Fibroblast of the conjunctiva (primary cell): ENCODE measurements around the gene SEPTIN10.
"Not testable (repeated sequence)": the region's sequence is repeated elsewhere in the genome, so short reads cannot be mapped to it uniquely, and the experiment has no call there.

Experiments used
- DNase-seq: peaks from one replicate; pipeline ENCODE4 v3.0.0-alpha.2; 2010; ENCODE audit warnings: low read depth

The SEPTIN10 gene

DNA sequence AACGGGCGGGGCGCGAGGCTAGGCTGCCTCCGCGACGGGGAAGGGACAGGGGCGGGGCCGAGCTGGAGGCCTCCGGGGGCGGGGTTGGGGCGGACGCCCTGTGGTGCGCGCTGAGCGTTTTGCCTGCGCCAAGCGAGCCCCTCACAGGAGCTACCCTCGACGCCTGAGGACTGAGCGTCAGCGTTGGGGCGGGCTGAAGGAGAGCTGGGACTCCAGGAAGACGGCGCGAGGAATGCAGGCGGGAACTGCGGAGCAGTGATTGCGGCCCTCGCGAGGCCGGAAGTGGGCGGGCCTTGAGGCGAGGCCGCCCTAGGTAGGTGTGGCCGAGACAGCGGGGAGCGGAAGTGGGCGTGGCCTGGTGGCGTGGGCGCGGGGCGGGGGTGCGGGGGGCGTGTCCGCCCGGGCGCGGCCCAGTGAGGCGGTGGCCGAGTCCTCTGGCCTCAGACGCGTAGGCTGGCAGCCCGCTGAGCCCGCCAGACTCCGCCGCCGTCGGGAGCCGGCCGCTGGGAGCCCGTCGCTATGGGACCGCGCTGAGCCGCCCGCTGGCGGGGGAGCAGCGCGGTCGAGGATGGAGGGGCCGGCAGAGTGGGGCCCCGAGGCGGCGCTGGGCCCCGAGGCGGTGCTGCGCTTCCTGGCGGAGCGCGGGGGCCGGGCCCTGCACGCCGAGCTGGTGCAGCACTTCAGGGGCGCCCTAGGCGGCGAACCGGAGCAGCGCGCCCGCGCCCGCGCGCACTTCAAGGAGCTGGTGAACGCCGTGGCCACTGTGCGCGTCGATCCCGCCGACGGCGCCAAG, at the start of gene SEPTIN10, which contains the start of gene SOWAHC:
Gene SEPTIN10, minus strand, starts transcription at position 45 of the 793 bp plus-strand sequence. CDS start 139 bp downstream, outside the sequence.
Gene SOWAHC, plus strand, starts transcription at position 443 of the 793 bp plus-strand sequence. Its CDS starts 126 bp downstream, at position 569.
- DNase-seq: peak; percentile 100

DNA sequence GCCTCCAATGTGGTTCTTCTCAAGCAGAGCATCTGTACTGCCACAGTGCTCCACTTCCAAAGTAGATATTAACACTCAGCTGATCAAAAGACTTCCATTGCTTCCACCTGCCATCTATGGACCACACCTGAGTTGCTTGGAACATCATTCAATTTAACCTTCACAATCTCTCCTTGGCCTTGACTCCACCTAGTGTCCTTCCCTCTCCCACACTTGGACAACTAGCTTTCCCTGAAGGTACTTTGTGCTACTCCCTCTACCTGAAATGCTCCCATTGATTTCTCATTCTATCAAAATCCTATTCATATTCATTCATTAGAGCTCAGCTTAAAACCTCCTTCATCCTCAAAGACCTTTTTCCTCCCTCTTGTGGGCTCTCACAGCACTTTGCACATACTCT, 49.1 kb upstream of the SEPTIN10 start:
- DNase-seq: no peak

DNA sequence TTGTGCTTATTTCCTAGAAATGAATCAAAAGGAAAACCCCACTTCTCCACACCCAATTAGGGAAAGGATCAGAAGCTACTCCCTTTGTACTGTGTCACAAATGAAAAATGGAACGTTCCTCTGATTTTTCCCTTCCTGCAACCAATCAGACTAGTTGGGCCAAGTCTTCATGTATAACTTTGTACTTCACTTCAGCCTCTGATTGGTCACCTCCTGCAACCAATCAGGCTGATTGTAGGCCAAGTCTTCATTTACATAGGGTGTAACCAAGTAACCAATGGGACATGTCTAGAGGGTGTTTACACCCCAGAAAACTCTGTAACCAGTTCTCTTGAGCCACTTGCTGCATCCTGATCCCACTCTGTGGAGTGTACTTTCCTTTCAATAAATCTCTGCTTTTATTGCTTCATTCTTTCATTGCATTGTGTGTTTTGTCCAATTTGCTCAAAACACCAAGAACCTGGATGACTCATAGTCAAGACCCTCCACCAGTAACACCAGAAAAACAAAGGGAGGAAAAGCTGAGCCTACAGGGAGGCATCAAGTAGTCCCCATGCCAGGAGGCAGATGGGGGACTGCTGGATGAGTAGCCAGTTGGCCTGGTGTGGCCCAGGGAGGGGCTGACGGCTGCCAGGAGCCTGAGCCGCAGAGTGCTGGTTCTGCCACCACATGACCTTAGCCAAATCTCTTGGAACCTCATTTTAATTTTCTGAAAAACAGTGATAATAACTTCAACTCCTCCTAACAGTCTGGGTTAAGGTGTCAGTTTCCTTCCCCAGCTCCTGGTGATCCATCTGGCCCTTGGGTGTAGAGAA, 46.5 kb upstream of the SEPTIN10 start:
- DNase-seq: no peak

DNA sequence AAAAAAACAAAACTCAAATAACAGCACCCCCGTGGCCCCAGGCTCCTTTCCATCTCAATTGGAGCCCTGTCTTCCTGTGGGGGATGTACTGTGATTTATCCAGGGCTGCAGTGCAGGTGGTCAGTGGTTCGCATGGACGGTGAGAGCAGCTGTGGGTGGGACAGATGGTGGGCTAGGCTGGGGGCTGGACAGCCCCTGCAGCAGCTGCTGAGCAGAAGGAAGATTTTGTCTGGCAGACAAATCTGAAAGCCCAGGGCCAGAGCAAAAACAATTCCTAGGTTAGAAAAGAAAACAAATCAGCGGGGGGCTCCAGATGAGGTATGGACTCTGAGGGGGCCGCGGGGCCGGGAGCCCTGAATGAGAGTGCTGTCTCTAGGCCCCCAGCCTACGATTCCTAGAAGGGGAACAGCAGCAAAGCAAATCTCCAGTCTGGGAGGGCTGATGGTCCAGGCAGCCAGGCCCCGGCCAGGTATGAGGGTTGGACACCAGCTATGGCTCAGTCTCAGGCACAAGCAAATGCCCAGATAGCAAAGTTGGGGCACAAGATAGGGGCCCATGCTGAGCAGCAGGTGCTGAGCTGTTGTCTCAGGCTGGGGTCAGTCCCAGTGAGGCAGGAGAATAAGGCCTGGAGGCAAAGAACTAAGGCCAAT, 45.8 kb upstream of the SEPTIN10 start:
- DNase-seq: no peak

DNA sequence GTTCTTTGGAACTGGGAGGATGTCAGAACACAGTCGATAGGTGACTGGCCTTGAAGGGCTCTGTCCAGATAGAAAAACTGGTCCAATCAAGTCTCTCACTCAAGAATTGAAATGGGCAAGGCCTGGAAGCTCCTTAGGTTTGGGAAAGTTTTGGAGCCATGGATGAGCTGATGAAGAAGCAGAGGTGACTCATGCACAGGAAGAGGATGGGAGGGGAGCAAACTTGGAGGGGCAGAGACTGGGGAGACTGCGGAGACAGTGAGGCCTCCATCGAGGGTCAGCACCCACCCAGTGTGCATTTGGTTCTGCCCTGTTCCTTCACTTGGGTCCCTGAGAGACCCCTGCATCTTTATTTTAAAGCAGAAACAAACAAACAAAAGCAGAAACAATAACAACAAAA, 41.5 kb upstream of the SEPTIN10 start:
- DNase-seq: no peak

DNA sequence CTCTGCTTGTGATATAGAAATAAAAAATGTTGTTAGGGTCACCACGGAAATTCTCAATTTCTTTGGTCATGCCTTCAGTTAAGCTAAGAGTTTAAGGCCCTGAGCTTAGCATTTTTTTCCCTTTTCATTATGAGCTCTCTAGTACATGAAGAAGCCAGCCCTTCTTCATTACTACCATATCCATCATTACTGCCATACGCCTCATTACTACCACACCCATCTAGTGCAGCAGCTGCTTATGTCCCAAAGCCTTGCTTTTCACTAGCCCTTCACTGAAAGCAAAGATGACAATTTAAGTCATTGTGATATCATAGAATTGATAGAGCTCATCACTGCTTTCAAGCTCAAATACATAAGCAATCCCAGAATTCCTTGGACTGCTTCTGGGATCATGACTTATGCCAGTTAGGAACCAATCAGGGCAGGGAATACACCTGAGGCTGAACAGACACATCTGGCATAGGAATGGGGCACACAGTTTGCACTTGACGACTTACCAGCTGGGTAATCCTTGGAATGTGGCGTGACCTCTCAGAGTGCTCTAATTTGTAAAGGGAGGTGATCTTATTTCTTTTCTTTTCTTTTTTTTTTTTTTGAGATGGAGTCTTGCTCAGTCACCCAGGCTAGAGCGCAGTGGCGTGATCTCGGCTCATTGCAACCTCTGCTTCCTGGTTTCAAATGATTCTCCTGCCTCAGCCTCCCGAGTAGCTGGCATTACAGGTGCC, 40.7 kb upstream of the SEPTIN10 start:
- DNase-seq: no peak

DNA sequence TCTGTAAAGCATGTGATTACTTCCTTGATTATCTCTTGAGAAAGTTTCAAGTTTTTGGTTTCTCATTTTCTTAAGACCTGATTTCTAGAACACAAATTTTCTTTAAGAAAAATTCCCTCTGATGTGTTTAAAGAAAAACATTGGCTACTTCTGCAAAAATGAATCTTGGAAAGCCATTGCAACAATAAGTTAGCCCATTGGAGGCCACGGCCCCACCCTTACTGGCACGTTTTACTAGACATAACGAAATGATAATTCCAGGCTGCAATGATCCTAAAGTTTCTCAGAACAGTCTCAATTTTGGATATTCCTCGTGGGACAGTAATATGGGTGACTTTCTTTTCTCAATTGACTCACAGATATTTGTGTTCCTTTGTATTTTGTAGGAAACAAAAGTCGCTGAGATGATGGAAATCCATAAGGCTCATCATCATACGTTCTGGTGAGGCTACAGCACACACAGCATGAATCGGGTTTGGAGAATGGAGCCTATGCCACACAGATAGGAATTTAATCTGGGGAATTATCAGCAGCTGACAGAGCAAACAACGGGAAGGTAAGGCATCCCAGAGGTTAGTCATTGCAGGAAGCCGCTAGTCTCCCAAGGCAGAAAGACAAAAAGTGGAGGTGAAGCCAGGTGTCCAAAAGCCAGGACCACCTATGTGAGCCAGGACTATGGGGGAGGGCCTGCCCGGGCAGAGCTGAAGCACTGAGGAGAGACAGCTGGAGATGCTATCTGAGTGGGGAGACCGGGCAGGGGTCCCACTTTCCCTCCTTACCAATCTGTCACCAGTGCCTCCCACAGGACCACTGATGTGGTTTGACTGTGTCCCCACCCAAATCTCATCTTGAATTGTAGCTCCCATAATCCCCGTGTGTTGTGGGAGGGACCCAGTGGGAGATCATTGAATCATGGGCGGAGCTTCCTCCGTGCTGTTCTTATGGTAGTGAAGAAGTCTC, 36.2 kb upstream of the SEPTIN10 start:
- DNase-seq: no peak

DNA sequence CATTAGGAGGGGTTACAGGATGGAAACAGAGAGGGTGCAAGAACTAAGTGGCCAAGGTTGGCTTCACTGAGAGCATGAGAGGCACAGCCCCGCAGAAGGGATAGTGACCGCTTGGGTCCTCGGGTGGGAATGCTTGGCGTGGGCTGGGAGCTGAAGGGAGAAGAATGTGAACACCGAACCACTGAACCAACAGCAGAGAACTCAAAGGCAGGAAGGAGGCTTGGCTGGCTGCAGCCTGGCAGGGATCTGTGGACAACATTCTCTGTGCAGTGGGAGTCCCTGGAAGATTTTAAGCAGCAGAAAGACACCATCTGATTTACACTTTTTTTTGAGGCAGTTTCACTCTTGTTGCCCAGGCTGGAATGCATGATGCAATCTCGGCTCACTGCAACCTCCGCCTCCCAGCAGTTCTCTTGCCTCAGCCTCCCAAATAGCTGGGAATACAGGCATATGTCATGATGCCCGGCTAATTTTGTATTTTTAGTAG, 34.3 kb upstream of the SEPTIN10 start:
- DNase-seq: peak; percentile 29

DNA sequence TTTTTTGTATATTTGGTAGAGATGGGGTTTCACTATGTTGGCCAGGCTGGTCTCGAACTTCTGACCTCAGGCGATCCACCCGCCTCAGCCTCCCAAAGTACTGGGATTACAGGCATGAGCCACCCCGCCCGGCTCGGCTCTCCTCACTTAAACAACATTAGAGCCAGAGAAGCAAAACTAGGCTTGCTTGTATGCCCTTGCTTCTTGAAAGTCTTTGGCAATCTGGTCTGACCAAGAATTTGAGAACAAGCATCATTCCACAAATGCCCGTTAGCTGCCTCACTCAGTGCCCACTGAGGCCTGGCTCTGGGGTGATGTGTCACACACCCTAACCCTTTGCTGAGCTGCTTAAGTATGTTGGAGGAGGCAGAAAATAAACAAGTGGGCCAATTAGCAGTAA, 33.9 kb upstream of the SEPTIN10 start:
- DNase-seq: no peak

DNA sequence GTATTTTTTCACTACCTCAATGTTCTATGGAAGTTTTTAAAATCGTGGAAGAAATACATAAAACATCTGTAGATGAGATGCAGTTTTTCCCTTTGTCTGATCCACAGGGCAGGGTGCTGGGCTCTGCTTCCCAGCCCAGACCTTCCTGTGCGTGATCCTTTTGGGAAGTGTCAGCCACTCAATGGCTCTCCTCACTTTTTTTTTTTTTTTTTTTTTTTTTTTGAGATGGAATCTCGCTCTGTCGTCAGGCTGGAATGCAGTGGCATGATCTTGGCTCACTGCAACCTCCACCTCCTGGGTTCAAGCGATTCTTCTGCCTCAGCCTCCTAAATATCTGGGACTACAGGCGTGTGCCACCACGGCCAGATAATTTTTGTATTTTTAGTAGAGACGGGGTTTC, 33.2 kb upstream of the SEPTIN10 start:
- no peak for DNase-seq

DNA sequence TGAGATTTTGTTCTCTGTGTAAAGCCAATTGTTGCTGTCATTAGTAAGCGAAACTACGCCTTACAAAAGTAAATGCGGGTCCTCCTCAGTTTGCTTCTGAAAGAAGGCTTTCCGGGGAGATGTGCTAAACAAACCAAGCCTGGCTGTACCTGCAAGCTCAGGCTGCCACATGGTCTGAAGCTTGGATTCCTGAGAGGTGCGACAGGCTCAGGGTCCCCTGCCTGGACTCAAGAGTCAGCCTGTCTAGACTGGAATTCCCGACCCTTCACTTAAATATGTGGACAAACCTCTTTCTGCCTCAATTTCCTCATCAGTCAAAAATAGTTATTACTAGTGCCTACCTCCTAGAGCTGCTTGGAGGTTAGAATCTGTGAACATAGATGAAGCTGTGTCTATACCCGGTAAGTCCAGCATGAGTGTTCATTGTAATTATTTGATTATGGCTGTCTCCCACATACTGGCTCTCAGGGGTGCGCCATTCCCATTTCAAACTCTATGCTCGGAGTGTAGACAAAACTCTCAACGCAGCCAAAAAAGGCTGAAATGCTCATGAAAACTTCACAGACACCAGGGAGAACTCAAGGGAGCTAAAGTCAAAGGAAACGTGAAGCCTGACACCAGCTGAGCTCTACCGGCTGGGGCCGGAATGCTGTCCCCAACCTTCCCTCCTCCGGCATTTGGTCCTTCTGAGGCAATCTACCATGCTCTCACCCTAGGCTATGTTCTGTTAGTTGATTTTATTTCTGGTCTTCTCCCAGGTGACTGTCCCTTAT, 31.8 kb upstream of the SEPTIN10 start:
- DNase-seq: no peak

DNA sequence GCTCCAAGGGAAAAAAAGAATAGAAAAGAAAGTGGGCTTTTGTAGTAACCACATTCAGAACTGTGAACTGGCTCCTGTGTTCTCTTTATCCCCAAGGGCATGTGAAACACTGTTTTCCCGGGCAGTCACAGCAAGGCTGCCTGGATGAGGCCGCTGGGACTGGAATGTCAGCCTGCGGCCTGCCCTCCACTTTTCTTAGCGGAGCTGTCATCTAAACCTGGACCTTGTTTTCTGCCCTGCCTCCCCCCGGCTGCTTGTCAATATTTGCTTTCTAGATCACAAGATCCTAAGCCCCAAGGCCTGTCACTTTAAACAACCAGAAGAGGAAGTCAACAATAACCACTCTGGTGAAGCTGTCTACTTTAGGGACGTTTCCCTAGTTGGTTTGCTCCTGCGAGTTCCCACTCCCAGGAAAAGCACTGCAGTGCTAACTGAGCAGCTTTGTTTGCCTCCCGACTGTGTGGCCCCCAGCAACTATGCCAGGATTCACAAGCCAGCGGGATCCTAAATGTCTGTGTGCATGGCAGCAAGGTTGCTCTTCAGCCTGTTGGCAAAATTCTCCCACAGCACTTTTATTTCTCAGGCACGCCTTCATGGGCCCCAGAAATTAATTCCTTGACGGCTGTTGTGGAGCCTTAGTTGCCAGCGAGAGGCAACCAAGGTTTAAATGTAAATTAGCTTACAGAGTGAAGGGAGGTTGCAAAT, 31.0 kb upstream of the SEPTIN10 start:
- DNase-seq: no peak

DNA sequence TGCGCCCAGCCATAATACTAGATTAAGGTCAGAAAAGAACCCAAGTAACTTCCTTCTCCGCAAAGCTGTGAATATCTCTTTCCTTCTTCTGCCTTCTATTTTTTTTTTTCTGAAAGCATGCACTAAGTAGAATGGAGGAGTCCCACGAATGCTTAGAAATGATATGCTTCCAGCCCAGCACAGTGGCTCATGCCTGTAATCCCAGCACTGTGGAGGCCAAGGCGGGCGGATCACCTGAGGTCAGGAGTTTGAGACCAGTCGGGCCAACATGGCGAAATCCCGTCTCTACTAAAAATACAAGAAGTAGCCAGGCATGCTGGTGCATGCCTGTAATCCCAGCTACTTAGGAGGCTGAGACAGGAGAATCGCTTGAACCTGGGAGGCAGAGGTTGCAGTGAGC, 26.2 kb upstream of the SEPTIN10 start:
- not testable (repeated sequence) for DNase-seq

DNA sequence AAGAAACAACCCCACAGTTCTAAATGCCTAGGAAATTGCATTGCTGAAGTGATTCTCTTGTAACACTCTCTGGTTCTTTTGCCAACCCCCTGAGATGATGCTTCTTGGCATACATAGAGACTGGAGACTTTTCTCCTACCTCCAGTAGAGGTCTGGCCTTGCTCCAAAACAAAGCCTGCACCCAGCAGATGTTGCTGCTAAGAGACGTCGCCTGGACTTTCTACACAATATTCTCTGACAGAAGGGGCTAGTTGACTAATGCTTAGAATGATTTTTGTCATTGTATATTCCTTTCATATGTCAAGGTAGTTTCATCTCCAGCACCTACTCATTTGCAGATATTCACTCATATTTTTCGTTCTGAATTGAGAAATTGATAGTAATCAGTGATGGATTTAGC, 25.0 kb upstream of the SEPTIN10 start:
- peak; percentile 79 for DNase-seq

DNA sequence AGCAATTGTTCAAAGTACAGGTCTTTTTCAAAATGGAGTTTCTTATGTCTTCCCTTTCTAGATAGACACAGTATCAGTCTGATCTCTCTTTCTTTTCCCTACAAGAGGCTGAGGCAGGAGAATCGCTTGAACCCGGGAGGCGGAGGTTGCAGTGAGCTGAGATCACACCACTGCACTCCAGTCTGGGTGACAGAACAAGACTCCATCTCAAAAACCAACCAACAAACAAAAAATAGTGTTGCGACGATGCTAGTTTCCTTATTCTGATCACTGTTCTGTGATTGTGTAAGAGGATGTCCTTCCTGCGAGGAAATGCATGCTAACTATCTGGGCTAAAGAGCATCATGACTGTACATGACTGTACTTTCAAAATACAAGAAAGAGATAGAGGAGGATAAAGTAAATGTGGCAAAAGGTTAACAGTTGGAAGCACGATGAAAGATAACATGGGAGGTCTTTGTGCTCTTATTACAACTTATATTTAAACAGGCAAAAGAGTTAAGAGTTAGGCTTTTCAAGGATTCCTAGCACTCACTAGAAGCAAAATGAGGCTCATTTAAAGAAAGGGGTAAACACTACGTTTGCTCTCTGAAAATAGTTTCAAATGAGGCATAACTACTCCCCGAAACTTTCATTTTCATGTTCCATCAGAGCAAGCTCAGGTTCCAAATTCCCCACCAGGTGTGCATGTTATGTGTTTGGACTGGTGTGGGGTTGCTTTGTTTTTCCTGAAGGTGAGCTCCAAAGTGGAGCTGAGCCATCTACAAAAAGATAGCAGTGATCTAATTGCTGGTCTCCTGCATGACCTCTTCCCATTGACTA, 24.2 kb upstream of the SEPTIN10 start:
- peak; percentile 41 for DNase-seq

DNA sequence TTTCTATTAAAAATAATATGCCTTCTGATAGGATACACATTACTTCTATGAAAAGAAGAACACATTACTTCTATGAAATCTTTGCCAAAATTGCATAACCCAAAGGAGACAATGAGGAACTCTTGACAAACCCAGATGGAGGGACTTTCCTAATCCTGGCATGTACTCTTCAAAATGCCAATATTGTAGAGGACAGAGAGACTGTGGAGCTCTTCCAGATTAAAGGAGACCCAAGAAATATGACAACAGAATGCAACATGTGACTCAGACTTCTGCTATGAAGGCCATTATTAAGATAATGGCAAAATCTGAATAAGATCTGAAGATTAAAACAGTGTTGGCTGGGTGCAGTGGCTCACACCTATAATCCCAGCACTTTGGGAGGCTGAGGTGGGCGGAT, 22.6 kb upstream of the SEPTIN10 start:
- DNase-seq: no peak

DNA sequence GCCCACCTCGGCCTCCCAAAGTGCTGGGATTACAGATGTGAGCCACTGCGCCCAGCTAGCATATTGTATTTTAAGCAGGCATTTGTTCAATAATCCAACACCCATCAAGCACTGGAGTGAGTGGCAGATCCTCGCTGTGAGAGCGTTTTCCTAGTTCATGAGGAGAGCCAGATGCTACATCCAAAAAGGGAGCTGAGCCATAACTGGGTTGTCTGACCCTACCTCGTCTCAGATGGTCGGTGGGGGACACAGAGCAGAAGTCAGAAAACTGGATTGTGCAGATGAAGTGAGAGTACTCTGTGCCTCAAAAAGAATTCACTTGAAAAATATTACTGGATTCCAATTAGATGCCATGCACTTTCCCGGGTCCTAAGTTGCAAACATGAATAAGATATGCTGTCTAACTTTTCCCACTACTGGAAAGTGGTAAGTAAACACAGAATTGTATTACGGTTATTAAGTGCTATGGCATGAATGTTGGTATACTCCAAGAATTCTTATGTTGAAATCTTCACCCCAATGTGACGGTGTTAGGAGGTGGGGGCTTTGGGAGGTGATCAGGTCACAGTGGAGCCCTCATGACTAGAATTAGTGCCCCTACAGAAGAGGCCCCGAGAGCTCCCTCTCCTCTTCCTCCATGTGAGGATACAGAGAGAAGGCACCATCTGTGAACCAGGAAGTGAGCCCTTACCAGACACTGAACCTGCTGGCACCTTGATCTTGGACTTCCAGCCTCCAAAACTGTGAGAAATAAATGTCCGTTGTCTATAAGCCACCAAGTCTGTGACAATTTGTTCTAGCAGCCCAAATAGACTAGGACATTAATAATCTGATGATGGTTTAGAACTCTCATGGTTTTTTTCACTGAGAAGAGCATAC, 21.9 kb upstream of the SEPTIN10 start:
- no peak for DNase-seq
